H9 (cell line): ENCODE measurements around the gene SCAMP5. TPM values are rescaled to one million over a fixed set of nuclear protein-coding genes. Genes with fewer than 3 reads are reported as not detected.

ENCODE experiments used
- DNase-seq: peaks from one replicate; pipeline ENCODE4 v3.0.0-alpha.2; 2017
- H2AFZ ChIP-seq: one replicate; pipeline ENCODE4 v1.6.1; 2013; ENCODE audit warnings: mild to moderate bottlenecking, low read length, control low read depth, moderate library complexity
- H2AK5ac ChIP-seq: 2 replicates; pipeline ENCODE4 v1.6.1; 2013; ENCODE audit warnings: low read length, control low read depth, mixed read lengths; ENCODE audit not compliant: insufficient read length
- H2BK120ac ChIP-seq: one replicate; pipeline ENCODE4 v1.6.1; 2013; ENCODE audit warnings: low read depth, mild to moderate bottlenecking, low read length, control low read depth, inconsistent platforms; ENCODE audit not compliant: poor library complexity, severe bottlenecking
- H2BK12ac ChIP-seq: 2 replicates; pipeline ENCODE4 v1.6.1; 2013; ENCODE audit warnings: low read length, control low read depth, mixed read lengths, low read depth; ENCODE audit not compliant: insufficient read length
- H2BK15ac ChIP-seq: 2 replicates; pipeline ENCODE4 v1.6.1; 2013; ENCODE audit warnings: low read depth, low read length, control low read depth
- H2BK20ac ChIP-seq: one replicate; pipeline ENCODE4 v1.6.1; 2013; ENCODE audit warnings: low read depth, mild to moderate bottlenecking, low read length, control low read depth, inconsistent platforms; ENCODE audit not compliant: poor library complexity, severe bottlenecking
- H2BK5ac ChIP-seq: 2 replicates; pipeline ENCODE4 v1.6.1; 2013; ENCODE audit warnings: low read length, control low read depth, mixed read lengths; ENCODE audit not compliant: insufficient read length
- H3K14ac ChIP-seq: 2 replicates; pipeline ENCODE4 v1.6.1; 2013; ENCODE audit warnings: low read length, control low read depth; ENCODE audit not compliant: insufficient read depth
- H3K18ac ChIP-seq: 2 replicates; pipeline ENCODE4 v1.6.1; 2013; ENCODE audit warnings: low read depth, mild to moderate bottlenecking, mixed read lengths, low read length, control low read depth; ENCODE audit not compliant: insufficient read length
- H3K23ac ChIP-seq: 2 replicates; pipeline ENCODE4 v1.6.1; 2013; ENCODE audit warnings: low read length, control low read depth, mixed read lengths, low read depth; ENCODE audit not compliant: insufficient read length
- H3K23me2 ChIP-seq: 2 replicates; pipeline ENCODE4 v1.6.1; 2013; ENCODE audit warnings: low read depth, mild to moderate bottlenecking, mixed read lengths, low read length, control low read depth; ENCODE audit not compliant: insufficient read length, poor library complexity, severe bottlenecking
- H3K27ac ChIP-seq: 2 replicates; pipeline ENCODE4 v1.5.1; 2013; ENCODE audit warnings: low read length, control low read depth, mixed read lengths, low read depth; ENCODE audit not compliant: insufficient read length
- H3K27me3 ChIP-seq: 2 replicates; pipeline ENCODE4 v1.6.1; 2013; ENCODE audit warnings: low read length, control low read depth, inconsistent platforms; ENCODE audit not compliant: insufficient read depth
- H3K4ac ChIP-seq: 2 replicates; pipeline ENCODE4 v1.6.1; 2013; ENCODE audit warnings: low read depth, mild to moderate bottlenecking, control low read depth, inconsistent platforms, low read length, moderate library complexity
- H3K4me1 ChIP-seq: 2 replicates; pipeline ENCODE4 v1.6.1; 2013; ENCODE audit warnings: low read length, control low read depth, inconsistent platforms; ENCODE audit not compliant: insufficient read depth
- H3K4me2 ChIP-seq: 2 replicates; pipeline ENCODE4 v1.6.1; 2013; ENCODE audit warnings: low read length, control low read depth, mixed read lengths; ENCODE audit not compliant: insufficient read length, insufficient read depth
- H3K56ac ChIP-seq: 2 replicates; pipeline ENCODE4 v1.6.1; 2013; ENCODE audit warnings: low read depth, mild to moderate bottlenecking, mixed read lengths, low read length, control low read depth; ENCODE audit not compliant: insufficient read length
- H3K79me1 ChIP-seq: 2 replicates; pipeline ENCODE4 v1.6.1; 2013; ENCODE audit warnings: low read depth, mild to moderate bottlenecking, moderate library complexity, low read length, control low read depth, inconsistent platforms; ENCODE audit not compliant: insufficient read depth, poor library complexity, severe bottlenecking
- H3K79me2 ChIP-seq: 2 replicates; pipeline ENCODE4 v1.6.1; 2013; ENCODE audit warnings: low read length, control low read depth, inconsistent platforms; ENCODE audit not compliant: insufficient read depth
- H3K9ac ChIP-seq: 2 replicates; pipeline ENCODE4 v1.6.1; 2013; ENCODE audit warnings: low read length, control low read depth, mixed read lengths; ENCODE audit not compliant: insufficient read length; ENCODE audit errors: extremely low read depth
- H3K9me3 ChIP-seq: one replicate; pipeline ENCODE4 v1.6.1; 2013; ENCODE audit warnings: low read depth, low read length, inconsistent platforms; ENCODE audit not compliant: control insufficient read depth
- H3T11ph ChIP-seq: one replicate; pipeline ENCODE4 v1.6.1; 2013; ENCODE audit warnings: mild to moderate bottlenecking, low read length, control low read depth, inconsistent platforms
- H4K20me1 ChIP-seq: one replicate; pipeline ENCODE4 v1.6.1; 2013; ENCODE audit not compliant: control insufficient read depth, insufficient read length, insufficient read depth
- H4K5ac ChIP-seq: 2 replicates; pipeline ENCODE4 v1.6.1; 2013; ENCODE audit warnings: low read depth, mild to moderate bottlenecking, mixed read lengths, low read length, control low read depth; ENCODE audit not compliant: insufficient read length
- H4K8ac ChIP-seq: replicated peaks from 2 replicates; pipeline ENCODE4 v1.6.1; 2013; ENCODE audit warnings: low read length, control low read depth, mixed read lengths, low read depth; ENCODE audit not compliant: insufficient read length
- H4K91ac ChIP-seq: 2 replicates; pipeline ENCODE4 v1.6.1; 2013; ENCODE audit warnings: low read depth, mild to moderate bottlenecking, moderate library complexity, mixed read lengths, low read length, control low read depth; ENCODE audit not compliant: insufficient read length
- H3K27ac Mint-ChIP-seq, 3 experiments: 2 replicates in 2 of 3; 3 replicates in 1 of 3; pipeline ENCODE4 v1.8.0; 2020 to 2021; ENCODE audit warnings: mixed read lengths in 3 of 3, mild to moderate bottlenecking in 1 of 3, moderate library complexity in 1 of 3
- H3K27me3 Mint-ChIP-seq: 2 replicates; pipeline ENCODE4 v1.8.0; 2021; ENCODE audit warnings: low read depth, mild to moderate bottlenecking, moderate library complexity, mixed read lengths
- H3K36me3 Mint-ChIP-seq, 3 experiments: 2 replicates in 2 of 3; 3 replicates in 1 of 3; pipeline ENCODE4 v1.8.0; 2020 to 2021; ENCODE audit warnings: low read depth in 3 of 3, mixed read lengths in 3 of 3; ENCODE audit not compliant: insufficient read depth in 1 of 3
- H3K4me1 Mint-ChIP-seq, 2 experiments: 2 replicates each; pipeline ENCODE4 v1.8.0; 2020; ENCODE audit warnings: mixed read lengths in 2 of 2
- H3K4me3 Mint-ChIP-seq, 2 experiments: 2 replicates in 1 of 2; 3 replicates in 1 of 2; pipeline ENCODE4 v1.8.0; 2020 to 2021; ENCODE audit warnings: mild to moderate bottlenecking in 2 of 2, mixed read lengths in 2 of 2, moderate library complexity in 1 of 2
- H3K9me3 Mint-ChIP-seq, 2 experiments: 2 replicates in 1 of 2; 3 replicates in 1 of 2; pipeline ENCODE4 v1.8.0; 2020; ENCODE audit warnings: mild to moderate bottlenecking in 2 of 2, mixed read lengths in 2 of 2, moderate library complexity in 1 of 2
- CTCF ChIP-seq: fragments of 200-600 bp; sonication (generic); conservative IDR thresholded peaks from 3 replicates; pipeline ENCODE4 v1.8.0; 2021; ENCODE audit warnings: antibody characterized with exemption, mild to moderate bottlenecking
- WGBS: extraction: QIAGEN DNeasy Blood & Tissue Kit; methylation state at CpG from one replicate; pipeline ENCODE4 v1.1.7; 2013; ENCODE audit warnings: missing lambda C conversion rate, low lambda C conversion rate, mixed read lengths; ENCODE audit not compliant: insufficient read length; ENCODE audit errors: extremely low coverage; 5-methylcytosine and 5-hydroxymethylcytosine counted together
- total RNA-seq: library from RNA; stranded (reverse); gene quantifications from 2 replicates; pipeline ENCODE4 v1.2.1, GENCODE V29; 2021

SCAMP5 gene
- total RNA-seq, 1 experiment from 2014 or later = 47.8 TPM

DNA sequence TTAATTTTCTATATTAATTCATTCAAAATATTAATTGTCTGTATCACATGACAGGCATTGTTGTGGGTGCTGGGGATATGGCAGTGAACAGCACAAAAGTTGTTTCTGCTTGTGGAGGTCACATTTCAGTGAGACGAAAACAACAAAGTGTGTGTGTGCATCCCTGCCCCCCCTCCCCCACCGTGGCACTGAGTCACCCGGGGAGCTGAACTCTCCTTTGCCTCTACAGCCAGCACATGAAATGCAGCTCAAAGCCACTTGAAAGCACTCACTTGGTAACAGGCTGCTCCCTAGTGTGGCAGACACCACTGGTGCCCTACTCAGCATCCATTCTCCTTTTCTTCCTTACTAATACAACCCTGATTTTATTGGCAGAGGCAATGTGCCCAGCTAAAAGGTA lies 16.9 kb upstream of the SCAMP5 start:
- Histone ChIP-seq H2AK5ac (no peak overlapping the region), H3K4ac (no peak overlapping the region), H3K23me2 (no peaks in the 10 kb centered on the region), H4K20me1 (no peaks in the 10 kb centered on the region), H3K14ac (no peak overlapping the region), H4K8ac (no peak overlapping the region), H3K79me1 (no peaks in the 10 kb centered on the region), H2BK15ac (no peak overlapping the region), H3K79me2 (no peaks in the 10 kb centered on the region), H3K56ac (no peak overlapping the region), H2AFZ (no peak overlapping the region), H2BK120ac (no peak overlapping the region), H3T11ph (no peak overlapping the region), H3K27me3 (no peaks in the 10 kb centered on the region), H4K5ac (no peak overlapping the region), H3K9ac (no peak overlapping the region), H4K91ac (no peak overlapping the region), H3K9me3 (no peaks in the 10 kb centered on the region), H3K4me1 (no peaks in the 10 kb centered on the region), H3K4me2 (no peak overlapping the region), H3K23ac (no peak overlapping the region), H2BK20ac (no peak overlapping the region), H2BK5ac (no peak overlapping the region), H3K18ac (no peak overlapping the region), H2BK12ac (no peak overlapping the region), H3K27ac (no peak overlapping the region)
- Mint-ChIP-seq H3K36me3 (peaks cover 0 to 2% (median 0%) of the 10 kb centered on the region in 3 experiments; a peak in 1 of 7 replicates), H3K27me3 (peaks cover 9% of the 10 kb centered on the region), H3K27ac (no peak overlapping the region), H3K4me3 (no peak overlapping the region), H3K4me1 (peaks cover 3 to 22% of the 10 kb centered on the region in 2 experiments), H3K9me3 (0 out of 5 replicates have a peak, but pooled peaks cover 0 to 2% of the 10 kb centered on the region in 2 experiments)
- DNase-seq = no peak
- no CpG with 5 or more reads among the region's 3 CpGs for WGBS
- no peak for TF ChIP-seq CTCF
